Measurements from ENCODE around the gene RNF220. TPM values are rescaled to one million over a fixed set of nuclear protein-coding genes. Genes with fewer than 3 reads are reported as not detected.

RNF220 gene
- total RNA-seq, 1 donor from 2014 or later = 52.5 TPM

DNA sequence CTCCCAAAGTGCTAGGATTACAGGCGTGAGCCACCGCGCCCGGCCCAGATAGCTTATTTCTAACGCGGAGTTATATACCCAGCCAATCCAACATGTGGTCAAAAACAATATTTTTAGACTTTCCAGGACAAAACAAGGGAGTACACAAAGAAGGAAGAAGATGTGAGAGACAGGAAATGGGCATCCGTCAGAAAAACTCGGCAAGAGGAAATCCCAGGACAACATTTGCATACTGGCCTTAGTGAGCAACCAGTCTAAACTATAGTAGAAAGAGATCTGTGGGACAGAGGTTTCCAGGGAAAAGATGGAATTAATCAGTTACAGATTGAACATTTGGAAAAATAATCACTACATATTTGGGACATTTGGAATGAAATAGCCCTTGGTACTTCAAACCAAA is 280.8 kb downstream of the RNF220 start:
- H3K4me1 ChIP-seq = no peaks in the 10 kb centered on the region
- intact Hi-C loops (cut with DNase I) = no loop called here
- no peak for DNase-seq (ENCODE audit: extremely low spot score in 2 of 2)
- no peaks in the 10 kb centered on the region for H3K36me3 ChIP-seq
- no peak overlapping the region for H3K27ac ChIP-seq
- H3K9me3 ChIP-seq = no peaks in the 10 kb centered on the region
- no peaks in the 10 kb centered on the region for H3K27me3 ChIP-seq
- TF ChIP-seq POLR2A (IDR thresholded peaks at IDR 0.05) (no peak), POLR2AphosphoS5 (IDR thresholded peaks at IDR 0.05; ENCODE audit: insufficient read depth in 1 of 2, low read depth in 1 of 2) (no peak), CTCF (IDR thresholded peaks at IDR 0.05) (no peak)
- no peak overlapping the region for H3K4me3 ChIP-seq

DNA sequence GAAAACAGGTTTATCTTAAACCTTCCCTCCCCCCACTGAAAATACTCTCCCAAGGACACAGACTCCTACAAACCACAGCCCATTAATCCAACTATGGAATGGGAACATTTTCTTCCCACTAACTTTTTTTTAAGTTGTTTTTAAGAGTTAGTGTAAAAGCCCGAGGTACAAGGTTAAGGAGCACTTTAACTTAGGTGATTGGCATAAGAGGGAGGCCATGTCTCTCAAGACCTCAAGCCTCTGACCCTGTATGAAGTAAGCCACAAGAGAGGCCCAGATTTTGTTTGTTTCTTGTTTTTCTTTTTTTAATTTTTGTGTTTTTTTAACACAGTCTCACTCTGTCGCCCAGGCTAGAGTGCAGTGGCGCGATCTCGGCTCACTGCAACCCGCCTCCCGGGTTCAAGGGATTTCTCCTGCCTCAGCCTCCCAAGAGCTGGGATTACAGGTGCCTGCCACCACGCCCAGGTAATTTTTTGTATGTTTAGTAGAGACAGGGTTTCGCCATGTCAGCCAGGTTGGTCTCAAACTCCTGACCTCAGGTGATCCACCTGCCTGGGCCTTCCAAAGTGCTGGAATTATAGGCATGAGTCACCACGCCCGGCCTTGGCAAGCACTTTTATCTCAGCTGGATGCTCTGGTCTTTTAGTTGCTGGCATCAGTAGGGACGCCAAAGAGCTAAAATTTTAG is 283.8 kb downstream of the RNF220 start:
- no peaks in the 10 kb centered on the region for H3K36me3 ChIP-seq
- H3K4me3 ChIP-seq = no peak overlapping the region
- no peak for DNase-seq (ENCODE audit: extremely low spot score in 2 of 2)
- intact Hi-C loops (cut with DNase I) = no loop called here
- no peaks in the 10 kb centered on the region for H3K9me3 ChIP-seq
- no peak overlapping the region for H3K27ac ChIP-seq
- no peaks in the 10 kb centered on the region for H3K27me3 ChIP-seq
- TF ChIP-seq CTCF (IDR thresholded peaks at IDR 0.05) (no peak), POLR2A (IDR thresholded peaks at IDR 0.05) (no peak)
- no peaks in the 10 kb centered on the region for H3K4me1 ChIP-seq

- no peak overlapping the region for H3K27ac ChIP-seq
These were observed 284.4 kb downstream of the RNF220 start for GRCh38 chr1:44689447-44689765.

GRCh38 chr1:44693159-44693558 is 288.1 kb downstream of the RNF220 start:
- H3K4me1 ChIP-seq = no peaks in the 10 kb centered on the region
- no peak overlapping the region for H3K27ac ChIP-seq
- no peaks in the 10 kb centered on the region for H3K27me3 ChIP-seq
- H3K9me3 ChIP-seq = no peaks in the 10 kb centered on the region
- no peak overlapping the region for H3K4me3 ChIP-seq
- no peaks in the 10 kb centered on the region for H3K36me3 ChIP-seq
- TF ChIP-seq CTCF (IDR thresholded peaks at IDR 0.05) (no peak), POLR2A (IDR thresholded peaks at IDR 0.05) (no peak), POLR2AphosphoS5 (IDR thresholded peaks at IDR 0.05; ENCODE audit: insufficient read depth in 1 of 2, low read depth in 1 of 2) (no peak)
- intact Hi-C loops (cut with DNase I) = no loop called here
- no peak for DNase-seq (ENCODE audit: extremely low spot score in 2 of 2)

More at GRCh38 chr1:44689447-44689765, 284.4 kb downstream of the RNF220 start:
- H3K9me3 ChIP-seq = no peaks in the 10 kb centered on the region
- H3K27me3 ChIP-seq = no peaks in the 10 kb centered on the region
- no peaks in the 10 kb centered on the region for H3K36me3 ChIP-seq
- no peak for DNase-seq (ENCODE audit: extremely low spot score in 2 of 2)
- H3K4me1 ChIP-seq = no peaks in the 10 kb centered on the region
- H3K4me3 ChIP-seq = no peak overlapping the region
- intact Hi-C loops (cut with DNase I) = no loop called here
- TF ChIP-seq POLR2AphosphoS5 (IDR thresholded peaks at IDR 0.05; ENCODE audit: insufficient read depth in 1 of 2, low read depth in 1 of 2) = no peak
- TF ChIP-seq POLR2A (IDR thresholded peaks at IDR 0.05) = no peak
- no peak for TF ChIP-seq CTCF (IDR thresholded peaks at IDR 0.05)

DNA sequence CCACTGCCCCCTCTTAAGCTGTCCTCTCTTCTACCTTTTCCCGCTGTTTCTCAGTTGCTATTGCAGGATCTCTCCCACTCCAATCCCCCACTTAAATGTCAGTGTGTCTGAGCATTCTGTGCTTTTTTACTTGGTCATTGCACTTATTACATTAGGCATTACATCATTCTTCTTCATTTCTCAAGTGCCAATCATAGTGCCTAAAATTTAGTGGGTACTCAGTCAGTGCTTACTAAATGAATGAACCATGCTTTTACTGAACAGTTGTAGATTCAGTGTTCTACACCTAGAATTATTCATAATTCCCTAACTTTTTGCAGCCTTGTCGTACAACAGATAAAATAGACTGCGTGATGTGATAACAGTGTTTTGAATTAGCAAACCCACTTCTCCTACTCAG is 288.8 kb downstream of the RNF220 start:
- no peaks in the 10 kb centered on the region for H3K4me1 ChIP-seq
- no peak for TF ChIP-seq POLR2AphosphoS5 (IDR thresholded peaks at IDR 0.05; ENCODE audit: insufficient read depth in 1 of 2, low read depth in 1 of 2)
- no peak for TF ChIP-seq CTCF (IDR thresholded peaks at IDR 0.05)
- no peak for TF ChIP-seq POLR2A (IDR thresholded peaks at IDR 0.05)
- no peaks in the 10 kb centered on the region for H3K36me3 ChIP-seq
- H3K9me3 ChIP-seq = no peaks in the 10 kb centered on the region
- intact Hi-C loops (cut with DNase I) = no loop called here
- no peak overlapping the region for H3K4me3 ChIP-seq
- no peaks in the 10 kb centered on the region for H3K27me3 ChIP-seq
- no peak overlapping the region for H3K27ac ChIP-seq
- no peak for DNase-seq (ENCODE audit: extremely low spot score in 2 of 2)
